ENCODE data around the gene TTC27. TPM values are rescaled to one million over a fixed set of nuclear protein-coding genes. Genes with fewer than 3 reads are reported as not detected.

Gene TTC27
- total RNA-seq, 2 experiments from 2014 or later, result 25.3 to 27.7 TPM

DNA sequence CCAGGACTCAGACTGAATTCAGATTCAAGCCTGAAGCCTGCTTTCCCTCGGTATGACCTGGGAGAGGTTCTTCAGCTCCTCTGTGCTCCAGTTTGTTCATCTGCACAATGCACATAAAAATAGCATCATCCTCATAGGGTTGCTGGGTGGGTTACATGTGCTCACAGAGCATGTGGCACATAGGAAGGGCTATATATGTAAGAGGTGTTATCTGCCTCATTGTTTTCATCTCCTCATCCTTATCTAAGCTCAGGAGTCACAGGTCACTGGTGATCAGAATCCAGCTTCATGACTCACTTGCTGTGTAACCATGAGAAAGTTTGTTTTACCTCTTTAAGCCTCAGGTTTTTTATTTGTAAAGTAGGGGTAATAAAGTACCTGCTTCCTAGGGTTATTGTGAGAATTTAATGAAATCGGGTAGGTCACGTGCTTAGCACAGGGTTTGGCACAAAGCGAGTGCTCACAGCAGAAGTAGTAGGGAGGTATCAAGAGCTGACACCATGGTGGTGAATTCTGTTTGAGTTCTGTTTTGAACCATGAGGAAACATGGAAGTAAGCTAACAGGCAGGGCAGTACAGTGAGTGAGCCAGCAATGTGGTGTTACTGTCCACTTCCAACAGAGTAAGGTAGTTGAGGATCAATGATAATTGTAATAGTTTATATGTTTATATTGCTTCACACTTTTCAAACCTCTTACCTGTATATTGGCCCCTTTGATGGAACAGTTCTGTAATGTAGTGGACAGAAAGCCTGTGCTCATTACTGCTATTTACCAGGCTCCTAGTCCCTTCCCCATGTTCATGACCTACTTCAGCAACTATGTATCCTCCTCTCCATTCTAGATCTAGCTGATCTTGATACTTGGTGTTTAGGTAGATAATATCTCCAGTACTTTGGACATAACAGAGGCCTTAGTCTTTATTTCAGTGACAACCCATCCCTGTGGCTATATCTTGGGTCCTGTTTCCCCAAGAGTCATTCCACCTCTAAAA lies 177.6 kb downstream of the TTC27 start:
- Histone ChIP-seq H3K9me2 (ENCODE audit: insufficient read depth, low read length) (no peaks in the 10 kb centered on the region), H3K4me1 (ENCODE audit: insufficient read depth, low read length, poor library complexity, severe bottlenecking) (no peaks in the 10 kb centered on the region), H3K79me2 (ENCODE audit: insufficient read depth, low read depth, low read length) (no peaks in the 10 kb centered on the region), H3K9me3 (ENCODE audit: low read length) (no peaks in the 10 kb centered on the region), H3K36me3 (ENCODE audit: insufficient read depth, low read length) (peaks cover 6% of the 10 kb centered on the region; the same call in 1 of the 2 replicates), H3K4me3 (ENCODE audit: low read depth, low read length, poor library complexity, severe bottlenecking) (no peak overlapping the region), H4K20me1 (ENCODE audit: insufficient read depth, low read length) (no peaks in the 10 kb centered on the region), H3K27ac (ENCODE audit: low read depth, low read length, poor library complexity, severe bottlenecking) (no peak overlapping the region), H3K4me2 (ENCODE audit: low read length) (no peak overlapping the region), H2AFZ (ENCODE audit: low read length) (no peak overlapping the region)
- intact Hi-C loops (cut with micrococcal nuclease; ENCODE audit: unreplicated experiment), result no loop called here
- POLR2A ChIA-PET, result no interaction called here
- CTCF ChIA-PET (ENCODE audit: unreplicated experiment), result no interaction called here
- TF ChIP-seq EZH2phosphoT487 (IDR thresholded peaks at IDR 0.05; ENCODE audit: borderline replicate concordance, low read depth, low read length) (no peak), CTCF (conservative IDR thresholded peaks at IDR 0.05; ENCODE audit: low read length) (no peak)
- DNase-seq (ENCODE audit: low spot score), result no peak
- BruUV-seq (replicated peaks), result no TSS peak

DNA sequence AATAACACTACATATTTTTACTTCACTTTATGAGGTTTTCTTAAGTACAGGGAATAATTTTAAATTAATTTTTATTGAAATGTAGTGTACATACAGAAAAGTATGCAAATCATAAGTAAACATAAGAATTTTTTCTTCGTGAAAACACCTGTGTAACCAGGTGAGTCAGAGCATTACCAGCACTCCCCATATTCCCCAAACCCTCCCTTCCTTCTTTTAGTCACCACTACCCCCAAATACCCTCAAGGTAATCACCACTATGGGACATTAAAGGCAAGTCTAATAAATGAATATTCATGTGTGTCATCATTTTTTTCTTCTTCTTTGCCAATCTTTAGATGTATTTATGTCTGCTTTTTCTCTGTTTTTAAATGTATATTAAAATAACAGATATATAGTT lies 179.0 kb downstream of the TTC27 start:
- no TSS peak for BruUV-seq (replicated peaks)
- Histone ChIP-seq H3K4me1 (ENCODE audit: insufficient read depth, low read length, poor library complexity, severe bottlenecking) (no peaks in the 10 kb centered on the region), H2AFZ (ENCODE audit: low read length) (no peak overlapping the region), H3K9me2 (ENCODE audit: insufficient read depth, low read length) (no peaks in the 10 kb centered on the region), H4K20me1 (ENCODE audit: insufficient read depth, low read length) (no peaks in the 10 kb centered on the region), H3K36me3 (ENCODE audit: insufficient read depth, low read length) (peaks cover 12% of the 10 kb centered on the region), H3K4me3 (ENCODE audit: low read depth, low read length, poor library complexity, severe bottlenecking) (no peak overlapping the region), H3K9me3 (ENCODE audit: low read length) (no peaks in the 10 kb centered on the region), H3K79me2 (ENCODE audit: insufficient read depth, low read depth, low read length) (no peaks in the 10 kb centered on the region), H3K4me2 (ENCODE audit: low read length) (no peak overlapping the region), H3K27ac (ENCODE audit: low read depth, low read length, poor library complexity, severe bottlenecking) (no peak overlapping the region)
- intact Hi-C loops (cut with micrococcal nuclease; ENCODE audit: unreplicated experiment), result no loop called here
- CTCF ChIA-PET (ENCODE audit: unreplicated experiment), result no interaction called here
- no peak for TF ChIP-seq CTCF (conservative IDR thresholded peaks at IDR 0.05; ENCODE audit: low read length)
- no peak for TF ChIP-seq EZH2phosphoT487 (IDR thresholded peaks at IDR 0.05; ENCODE audit: borderline replicate concordance, low read depth, low read length)
- POLR2A ChIA-PET, result interaction anchor here (0.6 kb wide), 1 partner anchor 115 kb away, joined by 5 read pairs; no protein-coding TSS in a partner anchor
- no peak for DNase-seq (ENCODE audit: low spot score)

GRCh38 chr2:32807662-32808061 lies 179.8 kb downstream of the TTC27 start:
- intact Hi-C loops (cut with micrococcal nuclease; ENCODE audit: unreplicated experiment), result no loop called here
- no peak for TF ChIP-seq CTCF (conservative IDR thresholded peaks at IDR 0.05; ENCODE audit: low read length)
- no peak for TF ChIP-seq EZH2phosphoT487 (IDR thresholded peaks at IDR 0.05; ENCODE audit: borderline replicate concordance, low read depth, low read length)
- Histone ChIP-seq H3K4me3 (ENCODE audit: low read depth, low read length, poor library complexity, severe bottlenecking) (no peak overlapping the region), H4K20me1 (ENCODE audit: insufficient read depth, low read length) (no peaks in the 10 kb centered on the region), H3K36me3 (ENCODE audit: insufficient read depth, low read length) (peaks cover 12% of the 10 kb centered on the region), H3K4me1 (ENCODE audit: insufficient read depth, low read length, poor library complexity, severe bottlenecking) (no peaks in the 10 kb centered on the region), H3K9me2 (ENCODE audit: insufficient read depth, low read length) (no peaks in the 10 kb centered on the region), H3K4me2 (ENCODE audit: low read length) (no peak overlapping the region), H3K79me2 (ENCODE audit: insufficient read depth, low read depth, low read length) (no peaks in the 10 kb centered on the region), H3K27ac (ENCODE audit: low read depth, low read length, poor library complexity, severe bottlenecking) (no peak overlapping the region), H2AFZ (ENCODE audit: low read length) (no peak overlapping the region), H3K9me3 (ENCODE audit: low read length) (no peaks in the 10 kb centered on the region)
- CTCF ChIA-PET (ENCODE audit: unreplicated experiment), result no interaction called here
- POLR2A ChIA-PET, result interaction anchor here (0.6 kb wide), 1 partner anchor 227 kb away, joined by 3 read pairs; no protein-coding TSS in a partner anchor
- DNase-seq (ENCODE audit: low spot score), result no peak
- BruUV-seq (replicated peaks), result no TSS peak

Data from OCI-LY7 (cell line).